Right lobe of liver (tissue), 6 donors: ENCODE measurements around the gene NGB. TPM values are rescaled to one million over a fixed set of nuclear protein-coding genes. Genes with fewer than 3 reads are reported as not detected.

Experiments
- ATAC-seq, 4 donors: fragments of 200-7000 bp; cut with Tn5 transposase; one replicate each; pipeline ENCODE4 v1.9.1; 2020; ENCODE audit warnings: mild to moderate bottlenecking in 4 of 4, moderate library complexity in 4 of 4
- DNase-seq, 3 donors: peaks; one replicate each; pipeline ENCODE4 v3.0.0-alpha.2; 2020
- H3K27ac ChIP-seq, 3 donors: fragments of 200-600 bp; one replicate each; pipeline ENCODE4 v1.8.0; 2022
- H3K27me3 ChIP-seq, 2 donors: fragments of 200-600 bp; one replicate each; pipeline ENCODE4 v1.8.0; 2022
- H3K36me3 ChIP-seq, 4 donors: fragments of 200-600 bp; sonication (generic) in 1 of 4; one replicate each; pipeline versions ENCODE4 v1.5.1 to v1.8.0; 2017 to 2022; ENCODE audit warnings: control low read depth in 1 of 4
- H3K4me1 ChIP-seq, 4 donors: fragments of 200-600 bp; sonication (generic) in 1 of 4; one replicate each; pipeline versions ENCODE4 v1.5.1 to v1.8.0; 2017 to 2022; ENCODE audit warnings: control low read depth in 1 of 4
- H3K4me3 ChIP-seq, 3 donors: fragments of 200-600 bp; one replicate each; pipeline ENCODE4 v1.8.0; 2022
- H3K9me3 ChIP-seq, 4 donors: fragments of 200-600 bp; sonication (generic) in 1 of 4; one replicate each; pipeline versions ENCODE4 v1.5.1 to v1.8.0; 2017 to 2022; ENCODE audit warnings: control low read depth in 1 of 4
- POLR2A ChIP-seq: fragments of 450-650 bp; IDR thresholded peaks from one replicate; pipeline ENCODE4 v1.6.1; 2017; ENCODE audit warnings: antibody characterized with exemption, mild to moderate bottlenecking
- WGBS: methylation state at CpG from one replicate; pipeline ENCODE4 v1.1.6; 2018; ENCODE audit warnings: low coverage, low lambda C conversion rate; ENCODE audit not compliant: insufficient coverage; ENCODE audit errors: missing lambda C conversion rate; 5-methylcytosine and 5-hydroxymethylcytosine counted together
- intact Hi-C, 2 donors: fragments of 100-400 bp; cut with DNase I; formaldehyde crosslinking; loops; one replicate each; pipeline versions ENCODE4 v1.11.2 to v1.14.1; 2022
- total RNA-seq, 6 experiments: library from RNA; depleted of rRNA in 2 of 6; stranded (reverse); fragments of >200 nt in 2 of 6; fragmentation: NEBNext Ultra II Directional in 3 of 6; extraction: Animal tissue kit (Norgen Biotek cat#: 25700) in 3 of 6; gene quantifications; one replicate each; pipeline versions ENCODE4 v1.1.0 to v1.2.4, GENCODE V29; 2016 to 2023
- TF ChIP-seq, protein P1 (sequence below), 4 donors: fragments of 200-600 bp in 3 of 4; fragments of 450-650 bp in 1 of 4; IDR thresholded peaks; one replicate each; pipeline versions ENCODE4 v1.5.1 to v1.8.0; 2016 to 2022; ENCODE audit warnings: antibody characterized with exemption in 4 of 4, mild to moderate bottlenecking in 2 of 4
- donor health status: DM: no; HTN: yes; CAD: no.
- donor health status: DM: no; HTN: no; CAD: no.
- donor health status: DM: no; HTN: no; CAD: no.
- donor health status: DM: no; HTN: yes; CAD: no.
- donor health status: DM: no; HTN: yes; CAD: no.

Gene NGB
- total RNA-seq, 6 experiments from 2014 or later: not detected

DNA sequence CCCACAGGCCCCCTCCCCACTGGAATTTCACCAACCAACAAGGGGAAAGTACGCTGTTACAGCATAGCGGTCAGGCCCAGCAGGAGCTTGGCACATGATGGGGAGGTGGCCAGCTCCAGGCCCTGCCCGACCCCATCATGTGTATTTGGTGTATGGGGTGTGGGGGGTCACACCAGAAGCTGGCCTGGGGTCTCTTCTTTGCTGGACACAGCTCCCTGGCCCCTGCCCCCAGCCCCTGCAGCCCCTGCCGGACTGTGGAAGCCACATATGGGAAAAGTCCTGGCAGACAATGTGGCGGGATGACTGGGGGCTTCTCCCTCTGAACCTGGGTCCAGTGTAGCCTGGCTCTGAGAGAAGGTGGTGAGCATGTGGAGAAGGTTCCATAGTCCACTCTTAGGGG, 12.4 kb downstream of the NGB start:
- 100% methylated on average over 1 of the region's 5 CpGs for WGBS

DNA sequence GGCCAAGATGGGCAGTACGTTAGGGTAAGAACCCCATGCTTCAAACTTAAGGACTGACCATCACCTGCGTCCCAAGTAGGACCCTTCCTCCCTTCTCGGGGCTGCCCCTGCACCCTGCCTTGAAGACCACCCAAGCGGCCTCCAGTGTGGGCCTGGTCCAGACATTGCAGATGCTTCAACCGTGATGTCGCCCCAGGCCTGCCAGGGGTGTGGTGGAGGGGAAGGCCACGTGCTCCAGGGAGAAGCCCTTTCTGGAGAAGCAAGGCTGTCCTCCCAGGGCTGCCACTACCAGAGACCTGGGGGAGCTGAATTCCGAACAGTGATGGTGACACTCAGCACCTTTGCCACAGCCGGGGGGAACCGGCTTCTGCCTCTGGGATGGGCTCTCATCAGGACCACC, 13.3 kb downstream of the NGB start:
- H3K36me3 ChIP-seq: no peaks in the 10 kb centered on the region
- no peaks in the 10 kb centered on the region for H3K27me3 ChIP-seq
- no peaks in the 10 kb centered on the region for H3K9me3 ChIP-seq
- 54% methylated on average over 2 of the region's 10 CpGs for WGBS
- ATAC-seq (no peak), DNase-seq (no peak)
- TF ChIP-seq, protein P1, sequence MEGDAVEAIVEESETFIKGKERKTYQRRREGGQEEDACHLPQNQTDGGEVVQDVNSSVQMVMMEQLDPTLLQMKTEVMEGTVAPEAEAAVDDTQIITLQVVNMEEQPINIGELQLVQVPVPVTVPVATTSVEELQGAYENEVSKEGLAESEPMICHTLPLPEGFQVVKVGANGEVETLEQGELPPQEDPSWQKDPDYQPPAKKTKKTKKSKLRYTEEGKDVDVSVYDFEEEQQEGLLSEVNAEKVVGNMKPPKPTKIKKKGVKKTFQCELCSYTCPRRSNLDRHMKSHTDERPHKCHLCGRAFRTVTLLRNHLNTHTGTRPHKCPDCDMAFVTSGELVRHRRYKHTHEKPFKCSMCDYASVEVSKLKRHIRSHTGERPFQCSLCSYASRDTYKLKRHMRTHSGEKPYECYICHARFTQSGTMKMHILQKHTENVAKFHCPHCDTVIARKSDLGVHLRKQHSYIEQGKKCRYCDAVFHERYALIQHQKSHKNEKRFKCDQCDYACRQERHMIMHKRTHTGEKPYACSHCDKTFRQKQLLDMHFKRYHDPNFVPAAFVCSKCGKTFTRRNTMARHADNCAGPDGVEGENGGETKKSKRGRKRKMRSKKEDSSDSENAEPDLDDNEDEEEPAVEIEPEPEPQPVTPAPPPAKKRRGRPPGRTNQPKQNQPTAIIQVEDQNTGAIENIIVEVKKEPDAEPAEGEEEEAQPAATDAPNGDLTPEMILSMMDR (IDR thresholded peaks at IDR 0.05): no peak
- TF ChIP-seq POLR2A: no peak
- H3K4me3 ChIP-seq: no peak overlapping the region
- H3K27ac ChIP-seq: no peak overlapping the region
- H3K4me1 ChIP-seq: no peaks in the 10 kb centered on the region
- intact Hi-C loops: no loop called here

More for the DNA sequence above, 12.4 kb downstream of the NGB start:
- no peaks in the 10 kb centered on the region for H3K9me3 ChIP-seq
- no peak for DNase-seq
- TF ChIP-seq POLR2A: no peak
- TF ChIP-seq, protein P1 (IDR thresholded peaks at IDR 0.05): no peak
- H3K27me3 ChIP-seq: no peaks in the 10 kb centered on the region
- no peak overlapping the region for H3K27ac ChIP-seq
- no peak overlapping the region for H3K4me3 ChIP-seq
- no peaks in the 10 kb centered on the region for H3K36me3 ChIP-seq
- intact Hi-C loops: no loop called here
- no peak for ATAC-seq
- no peaks in the 10 kb centered on the region for H3K4me1 ChIP-seq

GRCh38 chr14:77256694-77257093, 14.3 kb downstream of the NGB start:
- H3K36me3 ChIP-seq: no peaks in the 10 kb centered on the region
- TF ChIP-seq, protein P1 (IDR thresholded peaks at IDR 0.05): no peak
- TF ChIP-seq POLR2A: no peak
- 77% methylated on average over 3 of the region's 8 CpGs for WGBS

GRCh38 chr14:77253333-77254190, 17.4 kb downstream of the NGB start:
- intact Hi-C loops: no loop called here
- H3K27ac ChIP-seq: no peak overlapping the region
- H3K4me1 ChIP-seq: no peaks in the 10 kb centered on the region
- no peak for ATAC-seq
- TF ChIP-seq POLR2A: no peak
- TF ChIP-seq, protein P1 (IDR thresholded peaks at IDR 0.05): no peak
- H3K4me3 ChIP-seq: no peak overlapping the region
- no peaks in the 10 kb centered on the region for H3K27me3 ChIP-seq
- H3K36me3 ChIP-seq: no peaks in the 10 kb centered on the region
- WGBS: 46% methylated on average over 11 of the region's 20 CpGs
- H3K9me3 ChIP-seq: no peaks in the 10 kb centered on the region
- DNase-seq: no peak

More at GRCh38 chr14:77256694-77257093, 14.3 kb downstream of the NGB start:
- Histone ChIP-seq H3K4me3 (no peak overlapping the region), H3K4me1 (no peaks in the 10 kb centered on the region), H3K9me3 (no peaks in the 10 kb centered on the region), H3K27me3 (no peaks in the 10 kb centered on the region), H3K27ac (no peak overlapping the region)
- ATAC-seq (no peak), DNase-seq (no peak)
- intact Hi-C loops: no loop called here
